Activated T-cell treated with anti-CD3 and anti-CD28 coated beads, Interleukin-2, amount 50 U/mL, for 48 hours (primary cell): ENCODE data around the gene FKBP9.

Source experiments
- DNase-seq, 2 experiments: peaks; one replicate each; pipeline ENCODE4 v3.0.0-alpha.2; 2020

Gene FKBP9

DNA sequence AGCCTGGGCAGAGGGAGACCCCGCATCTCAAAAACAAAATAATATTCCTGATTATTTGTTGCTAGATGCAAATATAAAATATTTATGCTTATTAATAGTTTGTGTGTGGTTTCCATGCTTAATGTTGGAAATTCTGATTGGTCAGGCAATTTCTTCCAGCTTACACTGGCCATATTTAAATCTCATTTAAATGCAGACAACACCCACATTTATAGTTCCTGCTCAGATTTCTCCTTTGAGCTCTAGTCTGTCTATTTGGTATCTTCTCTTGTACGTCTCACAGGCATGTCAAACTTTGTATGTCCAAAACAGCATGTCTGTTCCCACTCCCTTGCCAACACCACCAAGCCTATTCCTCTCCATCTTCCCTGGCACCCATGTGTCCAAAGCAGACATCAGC is 52.5 kb downstream of the FKBP9 start:
- no peak for DNase-seq

DNA sequence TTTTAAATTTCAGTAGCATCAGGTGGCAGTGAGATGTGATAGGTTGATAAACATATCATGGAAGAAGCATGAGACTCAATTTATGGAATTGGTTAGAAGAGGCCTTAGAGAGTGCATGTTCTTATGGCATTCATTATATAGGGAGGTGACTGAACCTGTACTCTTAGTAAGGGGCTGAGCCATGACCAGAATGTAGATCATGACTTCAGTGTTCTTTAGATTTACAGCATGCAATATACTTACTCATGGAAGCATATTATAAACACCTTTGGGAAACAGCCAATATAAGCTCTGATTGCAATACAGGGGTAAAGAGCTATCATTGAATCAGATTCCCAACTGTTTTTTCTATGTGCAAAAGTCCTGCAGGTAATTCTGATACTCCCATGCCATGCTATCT is 55.1 kb downstream of the FKBP9 start:
- DNase-seq = no peak

DNA sequence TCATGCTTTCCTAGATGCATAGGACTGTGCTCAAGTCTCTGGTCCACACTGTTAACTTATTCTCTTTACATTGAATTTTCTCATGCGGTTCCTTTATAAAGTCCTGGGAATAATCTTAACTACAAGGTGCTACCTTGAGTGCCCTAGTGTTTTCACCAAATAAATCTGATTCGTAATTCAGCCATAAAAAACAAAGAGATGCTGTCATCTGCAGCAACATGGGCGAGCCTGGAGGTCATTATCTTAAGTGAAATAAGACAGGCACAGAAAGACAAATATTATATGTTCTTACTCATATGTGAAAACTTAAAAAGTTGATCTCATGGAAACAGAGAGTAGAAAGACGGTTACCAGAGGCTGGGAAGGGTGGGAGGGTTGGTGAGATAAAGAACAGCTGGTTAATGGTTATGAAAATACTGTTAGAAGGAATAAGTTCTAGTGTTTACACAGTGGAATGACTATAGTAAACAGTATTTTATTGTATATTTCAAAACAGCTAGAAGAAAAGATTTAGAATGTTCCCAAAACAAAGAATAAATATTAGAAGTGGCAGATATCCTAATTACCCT is 67.0 kb downstream of the FKBP9 start:
- no peak for DNase-seq

DNA sequence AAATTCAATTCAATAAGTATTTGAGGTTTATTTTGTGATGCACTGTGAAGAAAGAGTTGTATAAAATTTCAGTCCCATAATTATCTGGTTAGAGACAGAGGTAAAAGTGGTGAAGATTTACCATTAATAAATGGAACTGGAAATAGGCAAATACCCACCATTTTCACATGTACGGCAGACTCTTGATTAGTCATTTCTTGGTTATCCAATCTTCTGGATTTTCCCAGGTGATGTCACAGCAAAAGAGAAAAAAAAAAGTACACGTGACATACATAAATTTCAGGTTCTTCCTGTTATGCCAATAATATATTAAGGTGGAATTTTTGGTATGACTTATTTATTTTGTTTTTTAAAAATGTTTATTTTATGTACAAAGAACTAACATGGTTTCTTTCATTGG is 78.5 kb downstream of the FKBP9 start:
- no peak for DNase-seq

DNA sequence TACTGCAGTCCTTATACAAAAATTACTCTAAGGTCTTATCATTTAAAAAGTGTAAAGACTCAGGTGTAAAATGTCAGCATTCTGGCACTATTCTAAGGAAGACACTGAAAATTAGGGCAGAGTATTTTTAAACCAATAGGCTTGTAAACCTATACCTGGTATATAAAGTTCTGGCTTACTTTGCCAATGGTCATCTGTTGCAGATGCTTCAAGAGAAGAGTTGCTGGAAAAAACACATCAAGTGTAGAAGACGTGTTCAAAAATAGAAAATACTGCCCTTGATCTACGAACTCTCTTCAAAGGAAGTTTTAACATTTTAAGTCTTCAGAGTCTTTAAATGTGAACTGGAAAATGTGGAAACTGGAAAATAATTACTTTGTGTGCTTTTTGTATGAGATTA is 81.4 kb downstream of the FKBP9 start:
- no peak for DNase-seq

DNA sequence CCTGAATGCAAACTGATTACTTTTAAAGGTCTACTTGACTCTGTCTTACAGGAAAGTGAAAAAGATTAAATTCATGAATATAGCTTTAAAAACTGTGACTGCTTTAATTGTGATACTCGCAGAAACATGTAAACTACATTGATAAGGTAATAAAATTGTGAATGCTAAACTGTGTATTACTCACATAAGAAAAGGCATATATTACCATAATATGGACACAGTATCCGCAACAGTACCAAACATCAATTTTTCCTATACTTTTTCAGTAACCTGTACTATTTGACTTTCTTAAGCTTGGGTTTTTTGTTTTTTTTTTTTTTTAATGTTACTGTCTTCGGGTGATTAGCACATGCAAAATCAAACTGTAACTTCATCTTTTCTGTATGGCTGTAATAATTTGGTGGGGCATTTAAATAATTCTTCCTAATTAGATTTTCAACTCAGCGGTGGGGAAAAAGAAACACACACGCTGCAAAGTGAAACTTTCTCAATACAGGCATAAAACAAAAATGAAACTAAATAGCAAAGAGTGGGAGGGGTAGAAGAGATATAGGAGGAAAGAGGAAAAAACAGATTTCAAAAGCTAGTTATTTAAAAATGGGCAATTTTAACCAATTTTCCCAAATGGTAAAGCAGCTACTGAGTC is 82.1 kb downstream of the FKBP9 start:
- no peak for DNase-seq

DNA sequence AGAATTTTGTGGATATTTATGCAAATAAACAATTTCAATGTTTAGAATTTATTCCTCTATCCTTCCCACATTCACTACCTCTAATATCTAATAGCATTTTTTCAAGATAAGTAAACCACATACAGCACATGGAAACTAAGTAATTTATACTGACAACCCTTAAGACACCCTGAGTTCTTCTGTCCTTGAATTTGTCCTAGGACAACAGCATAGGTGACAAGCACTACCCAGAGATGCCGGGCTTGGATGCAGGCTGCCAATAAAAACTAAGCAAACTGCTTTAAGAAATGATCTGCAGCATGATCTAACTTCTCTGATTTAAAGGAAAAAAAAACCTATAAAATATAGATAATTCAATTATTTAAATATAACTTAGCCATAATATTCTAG is 82.7 kb downstream of the FKBP9 start:
- no peak for DNase-seq

DNA sequence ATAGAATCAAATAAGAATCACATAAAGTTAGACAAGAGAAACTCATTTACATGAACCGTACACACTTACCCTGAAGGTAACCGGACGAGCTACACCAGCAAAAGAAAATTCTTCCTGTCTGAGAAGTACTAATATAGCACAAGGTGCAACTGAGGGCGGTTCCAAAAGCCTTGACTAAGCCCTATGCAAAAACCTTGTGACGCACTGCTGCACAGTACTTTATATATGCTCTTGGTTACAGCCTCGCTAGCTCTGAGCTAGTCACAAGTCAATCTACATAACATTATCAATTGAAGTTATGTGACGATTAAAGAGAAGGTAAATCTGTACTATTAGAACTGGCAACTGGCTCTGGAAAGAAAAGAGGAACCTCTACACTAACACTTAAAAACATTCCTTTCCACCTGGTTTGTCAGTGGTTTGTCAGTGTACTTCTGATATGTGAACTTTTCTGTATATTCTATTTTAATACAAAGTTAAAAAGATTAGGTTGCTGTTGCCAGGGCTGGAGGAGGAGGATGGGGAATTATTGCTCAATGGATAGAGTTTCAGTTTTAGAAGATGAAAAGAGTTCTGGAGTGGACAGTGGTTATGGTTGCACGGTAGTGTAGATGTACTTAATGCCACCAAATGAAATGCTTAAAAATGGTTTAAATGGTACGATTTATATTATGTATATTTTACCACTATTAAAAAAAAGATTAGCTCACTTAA is 83.7 kb downstream of the FKBP9 start:
- peak; percentile 38 to 57 for DNase-seq

DNA sequence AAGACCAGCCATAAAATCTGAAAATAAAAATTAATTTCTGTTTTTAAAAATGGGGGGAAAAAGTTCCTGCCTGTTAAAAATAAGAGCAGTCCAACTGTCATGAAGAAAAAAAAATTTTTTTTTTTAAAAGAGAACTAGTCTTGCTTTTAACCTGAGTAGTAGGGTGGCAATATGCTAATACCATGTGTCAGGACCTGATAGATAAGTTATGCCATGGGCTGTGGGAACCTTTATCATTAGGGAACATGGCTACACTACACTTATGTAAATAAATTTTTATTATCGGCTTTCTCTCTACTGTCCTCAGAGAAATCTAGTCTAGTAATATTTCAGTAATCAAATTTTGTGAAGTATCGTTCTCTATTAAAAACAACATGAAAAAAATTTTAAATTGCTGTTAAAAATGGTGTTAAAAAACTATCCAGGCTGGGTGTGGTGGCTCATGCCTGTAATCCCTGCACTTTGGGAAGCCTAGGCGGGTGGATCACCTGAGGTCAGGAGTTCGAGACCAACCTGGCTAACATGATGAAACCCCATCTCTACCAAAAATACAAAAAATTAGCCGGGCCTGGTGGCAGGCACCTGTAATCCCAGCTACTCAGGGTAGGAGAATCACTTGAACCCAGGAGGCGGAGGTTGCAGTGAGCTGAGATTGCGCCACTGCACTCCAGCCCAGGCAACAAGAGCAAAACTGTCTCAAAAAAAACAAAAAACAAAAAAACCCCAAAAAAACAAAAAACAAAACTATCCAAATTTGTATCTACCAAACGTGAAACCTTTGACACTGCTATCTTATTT is 84.6 kb downstream of the FKBP9 start:
- DNase-seq = no peak

DNA sequence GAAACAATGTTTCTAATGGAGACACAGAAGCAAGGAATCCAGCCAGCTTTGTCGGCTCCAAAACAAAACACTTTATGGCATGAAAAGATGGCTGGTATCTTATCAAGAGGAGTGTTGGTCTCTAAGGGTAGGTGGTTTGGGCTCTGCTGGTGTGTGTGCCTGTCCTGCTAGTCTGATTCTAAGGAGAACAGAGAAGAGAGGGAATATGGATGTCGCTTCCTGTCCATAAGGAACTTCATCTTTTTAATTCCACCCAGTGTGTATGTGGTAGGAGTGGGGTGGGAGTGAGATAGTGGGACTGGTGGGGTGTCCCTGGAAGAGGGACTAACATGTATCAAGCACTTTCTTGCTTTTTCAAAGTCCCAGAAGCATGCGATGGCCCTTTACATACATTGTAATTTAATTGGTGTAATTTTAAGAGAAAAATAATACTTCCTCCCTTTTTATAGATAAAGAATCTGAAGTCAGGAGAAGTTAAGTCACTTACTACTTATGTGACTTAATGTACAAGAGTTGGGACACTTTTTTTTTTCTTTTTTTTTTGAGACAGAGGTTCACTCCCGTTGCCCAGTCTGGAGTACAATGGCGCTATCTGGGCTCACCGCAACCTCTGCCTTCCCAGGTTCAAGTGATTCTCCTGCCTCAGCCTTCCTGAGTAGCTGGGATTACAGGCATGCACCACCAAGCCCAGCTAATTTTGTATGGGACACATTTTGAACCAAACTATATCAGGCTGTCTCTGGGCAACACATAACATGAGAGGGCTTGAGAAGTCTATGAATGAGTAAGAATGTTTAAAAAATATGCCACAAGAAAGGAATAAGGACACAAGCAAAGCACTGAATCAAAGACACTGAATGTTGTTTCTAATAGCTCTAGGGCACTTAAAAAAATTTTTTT is 86.5 kb downstream of the FKBP9 start:
- DNase-seq = no peak

DNA sequence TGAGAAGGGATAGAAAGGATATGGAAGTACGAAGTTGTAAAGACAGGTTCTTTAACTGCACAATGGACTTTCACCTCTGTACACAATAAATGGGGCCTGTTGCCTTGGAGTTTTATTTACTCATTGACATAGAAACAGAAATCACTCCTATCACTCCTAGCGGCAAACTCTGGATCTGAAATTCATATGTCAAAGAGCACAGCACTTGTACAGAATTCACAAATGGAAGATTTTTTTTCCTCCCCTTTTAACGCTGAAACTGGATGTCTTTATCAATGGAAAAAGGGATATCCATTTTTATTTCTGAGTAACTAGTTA is 87.1 kb downstream of the FKBP9 start:
- no peak for DNase-seq

DNA sequence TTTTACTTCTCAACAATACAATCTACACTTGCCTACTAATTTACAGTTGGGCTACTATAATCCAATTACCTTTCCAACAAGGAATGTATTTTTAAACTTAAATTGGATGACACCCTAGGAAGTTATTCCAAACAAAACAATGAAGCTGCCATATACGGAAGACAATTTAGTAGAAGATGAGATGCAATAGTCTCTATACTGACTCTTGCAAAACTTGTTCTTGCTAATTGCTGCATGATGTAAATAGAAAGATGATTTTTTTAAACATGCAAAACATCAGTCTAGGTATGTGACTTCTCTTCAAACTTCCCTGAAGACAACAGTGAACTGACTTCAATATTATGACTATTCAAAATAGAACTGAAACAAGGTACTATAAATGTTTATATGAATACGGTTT is 87.7 kb downstream of the FKBP9 start:
- no peak for DNase-seq

DNA sequence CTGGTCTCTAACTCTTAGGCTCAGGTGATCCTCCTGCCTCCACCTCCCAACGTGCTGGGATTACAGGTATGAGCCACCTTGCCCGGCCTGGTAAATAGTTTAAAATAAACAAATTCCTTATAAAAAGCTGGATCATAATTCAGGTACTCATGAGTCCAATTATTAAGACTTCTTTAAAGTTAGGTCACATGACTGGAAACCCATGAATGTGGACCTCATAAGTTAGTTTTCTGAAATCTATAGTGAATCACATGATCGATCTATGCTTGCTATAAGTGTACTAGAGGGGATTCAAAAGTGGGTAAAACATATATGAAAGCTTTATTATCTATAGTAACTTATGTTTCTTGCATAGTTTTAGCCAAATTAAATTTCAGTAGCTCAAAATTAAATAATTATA is 91.0 kb downstream of the FKBP9 start:
- no peak for DNase-seq

DNA sequence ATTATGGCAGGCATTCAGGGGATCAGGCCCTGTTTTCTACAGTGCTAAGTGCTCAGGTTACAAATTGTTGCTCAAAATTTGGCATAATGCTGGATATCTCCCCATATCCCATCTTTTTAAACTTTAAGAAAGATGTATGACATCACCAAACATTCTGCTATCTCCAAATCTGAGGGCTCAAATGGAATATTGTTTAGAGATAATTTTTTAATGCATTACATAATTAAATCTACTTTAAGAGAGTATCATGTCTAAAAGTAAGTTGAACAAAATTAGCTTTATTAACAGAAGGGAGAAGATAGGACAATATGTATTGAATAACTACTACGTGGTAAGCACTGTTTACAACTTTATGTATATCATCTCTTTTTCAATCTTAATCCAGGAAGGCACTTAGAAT is 91.5 kb downstream of the FKBP9 start:
- no peak for DNase-seq

DNA sequence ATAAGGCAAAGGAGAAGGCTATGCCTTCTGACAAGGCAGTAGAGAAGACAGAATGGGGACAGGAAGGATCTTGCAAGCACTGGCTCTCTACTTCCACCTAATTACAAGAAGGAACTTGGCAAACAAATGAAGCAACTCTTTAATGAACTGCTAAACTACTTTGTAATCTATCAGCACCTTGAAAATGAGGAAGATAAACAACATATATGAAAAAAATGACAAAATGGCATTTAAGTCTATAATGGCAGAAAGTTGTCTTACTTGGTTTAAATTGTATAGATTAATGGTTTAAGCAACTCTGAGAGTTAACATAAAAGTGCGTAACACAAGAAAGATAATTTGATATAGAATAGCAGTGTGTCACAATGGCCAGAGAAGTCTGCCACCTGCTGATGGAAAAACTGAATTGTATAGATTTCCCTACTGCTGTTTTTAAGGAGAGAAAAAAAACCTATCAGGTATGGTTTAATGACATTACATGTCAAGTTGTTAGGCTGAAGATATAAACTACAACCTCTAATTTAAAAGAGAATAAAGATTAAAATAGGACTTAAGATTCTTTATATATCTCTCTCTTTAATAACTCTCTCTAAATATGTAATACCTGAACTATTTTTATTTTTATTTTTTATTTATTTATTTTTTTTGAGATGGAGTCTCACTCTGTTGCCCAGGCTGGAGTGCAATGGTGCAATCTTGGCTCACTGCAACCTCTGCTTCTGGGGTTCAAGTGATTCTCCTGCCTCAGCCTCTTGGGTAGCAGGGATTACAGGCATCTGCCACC is 93.5 kb downstream of the FKBP9 start:
- DNase-seq = no peak

DNA sequence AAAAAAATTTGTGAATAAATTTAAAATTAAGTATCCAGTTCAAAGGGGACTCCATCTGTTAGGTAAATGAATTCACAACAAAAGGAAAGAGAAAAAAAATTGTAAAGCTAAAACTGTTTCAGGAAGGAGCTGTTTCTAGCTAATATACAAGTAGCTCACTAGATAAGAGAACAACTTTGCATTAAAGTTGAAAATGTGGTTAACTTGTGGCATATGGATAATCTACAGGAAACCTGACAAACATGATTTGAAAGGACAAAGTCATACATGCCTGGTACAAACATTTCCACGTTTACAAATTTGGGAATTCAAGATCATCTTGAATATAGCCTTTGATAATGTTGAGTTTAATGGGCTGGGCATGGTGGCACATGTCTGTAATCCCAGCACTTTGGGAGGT is 96.5 kb downstream of the FKBP9 start:
- DNase-seq = no peak

DNA sequence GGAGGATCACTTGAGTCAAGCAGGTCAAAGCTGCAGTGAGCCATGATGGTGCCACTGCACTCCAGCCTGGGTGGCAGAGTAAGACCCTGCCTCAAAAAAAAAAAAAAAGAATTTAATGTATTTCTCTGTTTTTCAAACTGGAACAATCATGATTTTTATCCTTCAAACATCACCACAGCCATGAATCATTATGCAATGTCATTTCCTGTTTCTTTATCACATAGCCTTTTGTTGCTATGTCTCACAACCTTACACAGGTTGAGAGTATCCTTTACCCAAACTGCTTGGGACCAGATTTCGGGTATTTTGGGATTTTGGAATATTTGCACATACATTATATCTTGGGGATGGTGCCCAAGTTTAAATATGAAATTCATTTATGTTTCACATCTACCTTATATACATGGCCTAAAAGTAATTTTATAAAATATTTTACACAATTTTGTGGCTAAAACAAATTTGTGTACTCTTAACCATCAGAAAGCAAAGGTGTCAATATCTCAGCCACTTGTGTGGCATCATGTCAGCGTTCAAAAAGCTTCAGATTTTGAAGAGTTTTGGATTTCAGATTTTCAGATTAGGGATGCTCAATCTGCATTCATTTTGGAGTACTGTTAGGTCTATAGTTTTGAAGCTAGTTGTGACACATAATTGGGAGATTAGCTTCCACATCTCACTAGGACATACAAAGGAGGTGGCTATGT is 97.2 kb downstream of the FKBP9 start:
- no peak for DNase-seq

DNA sequence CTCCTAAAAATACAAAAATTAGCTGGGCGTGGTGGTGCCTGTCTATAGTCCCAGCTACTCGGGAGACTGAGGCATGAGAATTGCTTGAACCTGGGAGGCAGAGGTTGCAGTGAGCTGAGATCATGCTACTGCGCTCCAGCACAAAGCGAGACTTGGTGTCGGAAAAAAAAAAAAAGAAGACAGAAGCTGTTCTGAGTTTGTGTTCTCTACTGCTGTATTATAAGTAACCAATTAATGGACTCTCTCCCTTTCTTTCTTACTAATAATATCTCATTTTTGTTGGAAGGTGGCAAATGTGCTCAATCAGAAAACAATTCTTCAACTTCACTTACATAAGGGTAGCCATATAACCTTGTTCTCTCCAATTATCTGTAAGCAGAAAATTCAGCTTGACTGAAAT is 97.9 kb downstream of the FKBP9 start:
- no peak for DNase-seq
